Measurements from ENCODE around the gene DIRAS1.

Gene DIRAS1

GRCh38 chr19:2754659-2755447 lies 33.7 kb upstream of the DIRAS1 start:
- no peak for DNase-seq

DNA sequence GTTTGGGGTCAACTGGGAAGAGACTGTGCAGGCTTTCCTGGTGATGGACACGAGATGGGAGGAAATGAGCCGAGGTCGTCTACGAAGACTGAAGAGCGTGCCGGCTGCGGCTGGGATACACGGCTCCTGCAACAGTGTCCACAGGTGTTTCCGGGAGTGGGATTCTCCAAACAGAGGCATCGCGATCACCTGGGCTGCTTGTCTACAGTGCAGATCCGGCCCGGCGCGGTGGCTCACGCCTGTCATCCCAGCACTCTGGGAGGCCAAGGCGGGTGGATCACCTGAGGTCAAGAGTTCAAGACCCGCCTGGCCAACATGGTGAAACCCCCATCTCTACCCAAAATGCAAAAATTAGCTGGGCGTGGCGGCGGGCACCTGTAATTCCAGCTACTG lies 30.3 kb upstream of the DIRAS1 start:
- DNase-seq: no peak

- no peak for DNase-seq
Observed at GRCh38 chr19:2750808-2751437, 29.8 kb upstream of the DIRAS1 start.

GRCh38 chr19:2747349-2747748 lies 26.2 kb upstream of the DIRAS1 start:
- no peak for DNase-seq

GRCh38 chr19:2744113-2744512 lies 22.9 kb upstream of the DIRAS1 start:
- DNase-seq: no peak

DNA sequence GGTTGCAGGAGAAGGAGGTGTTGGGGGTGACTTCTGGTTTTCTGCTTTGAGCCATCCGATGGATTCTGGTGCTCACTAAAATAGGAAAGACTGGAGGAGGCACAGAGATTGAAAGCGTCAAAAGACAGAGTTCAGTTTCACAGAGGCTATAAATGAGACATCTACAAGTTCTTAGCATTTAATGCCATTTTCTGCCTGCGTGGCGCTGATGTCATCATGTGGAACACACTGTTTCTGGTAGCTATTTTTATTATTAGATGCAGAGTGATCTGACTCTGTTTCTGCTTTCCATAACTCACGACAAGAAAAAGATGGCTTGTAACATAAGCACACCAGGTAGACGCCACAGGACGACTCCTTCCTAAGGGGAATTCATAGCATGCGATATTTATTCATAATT lies 21.9 kb upstream of the DIRAS1 start:
- no peak for DNase-seq

DNA sequence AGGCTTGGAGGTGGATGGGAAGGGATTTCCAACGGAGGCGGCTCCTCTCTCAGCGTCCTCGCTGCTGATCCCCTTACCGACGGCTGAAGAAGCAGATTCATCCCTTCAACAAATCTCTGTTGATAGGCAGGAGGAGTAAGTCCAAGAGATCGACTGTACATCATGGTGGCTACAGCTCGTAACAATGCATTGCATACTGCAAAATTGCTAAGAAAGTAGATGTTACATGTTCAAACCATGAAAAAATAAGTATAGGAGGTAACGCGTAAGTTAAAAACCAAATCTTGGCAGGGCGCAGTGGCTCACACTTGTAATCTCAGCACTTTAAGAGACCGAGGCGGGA lies 19.1 kb upstream of the DIRAS1 start:
- no peak for DNase-seq

DNA sequence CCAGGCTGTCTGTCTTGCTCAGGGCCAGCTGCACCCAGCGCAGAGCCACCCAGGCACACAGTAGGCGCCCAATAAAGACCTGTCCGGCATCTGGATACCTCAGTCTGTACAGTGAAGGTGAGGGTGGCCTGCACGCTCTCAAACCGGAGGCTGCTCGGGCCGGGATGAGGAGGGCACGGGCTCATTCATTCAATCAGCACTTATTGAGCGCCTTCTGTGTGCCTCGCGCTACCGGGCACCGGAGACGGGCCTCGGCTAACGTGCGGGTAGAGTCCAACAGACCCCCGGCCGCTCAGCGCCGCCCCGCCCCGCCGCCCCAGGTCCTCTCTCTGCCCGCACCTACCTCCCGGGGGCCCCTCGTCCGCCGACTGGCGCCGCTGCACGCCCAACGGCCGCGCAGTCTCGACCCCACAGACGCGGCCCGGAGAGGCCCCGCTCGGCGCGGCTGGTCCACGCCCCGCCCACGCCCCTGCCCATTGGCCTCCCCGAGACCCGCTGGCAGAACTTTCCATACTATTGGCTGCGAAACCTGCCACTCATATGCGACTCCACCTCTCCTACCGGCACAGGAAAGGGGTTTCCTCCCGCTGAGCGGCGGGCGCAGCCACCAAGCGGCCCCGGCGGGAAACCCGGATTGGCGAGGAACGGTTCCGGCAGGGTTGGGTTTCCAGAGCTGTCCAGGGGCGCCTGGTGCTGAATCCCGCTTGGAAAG lies 18.6 kb upstream of the DIRAS1 start, which contains the start of gene SLC39A3:
Gene SLC39A3 (minus strand): TSS at position 416 of the 712 bp plus-strand sequence. CDS start 2,760 bp downstream, outside the sequence.
- DNase-seq: peak; percentile 84 to 92

DNA sequence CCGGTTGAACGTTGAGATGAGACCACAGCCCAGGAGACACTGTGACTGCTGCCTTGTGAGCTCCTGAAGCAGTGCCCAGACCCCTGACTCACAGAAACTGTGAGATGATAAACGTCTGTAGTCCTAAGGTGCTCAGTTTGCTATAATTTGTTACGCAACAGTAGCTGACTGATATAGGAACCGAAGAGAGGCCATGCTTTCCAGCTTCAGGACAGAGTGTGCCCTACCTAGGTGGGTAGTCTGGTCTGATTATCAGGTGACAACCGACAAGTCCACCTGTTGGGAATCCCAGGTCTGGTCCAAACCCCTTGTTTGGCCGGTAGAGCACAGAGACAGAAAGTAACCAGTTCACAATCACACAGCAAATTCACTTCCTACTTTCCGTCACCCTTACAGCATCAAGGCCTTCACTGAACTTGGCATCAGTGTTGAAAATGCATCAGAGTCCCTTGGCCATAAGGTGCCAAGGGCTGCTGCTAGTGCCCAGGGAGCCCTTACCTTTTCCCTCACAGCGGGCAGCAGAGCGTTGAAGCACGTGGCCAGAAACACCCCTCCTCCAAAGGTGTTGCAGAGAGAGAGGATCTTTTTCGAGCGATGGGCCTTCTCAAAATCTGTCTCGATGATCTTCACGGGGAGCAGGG lies 15.5 kb upstream of the DIRAS1 start:
- no peak for DNase-seq

DNA sequence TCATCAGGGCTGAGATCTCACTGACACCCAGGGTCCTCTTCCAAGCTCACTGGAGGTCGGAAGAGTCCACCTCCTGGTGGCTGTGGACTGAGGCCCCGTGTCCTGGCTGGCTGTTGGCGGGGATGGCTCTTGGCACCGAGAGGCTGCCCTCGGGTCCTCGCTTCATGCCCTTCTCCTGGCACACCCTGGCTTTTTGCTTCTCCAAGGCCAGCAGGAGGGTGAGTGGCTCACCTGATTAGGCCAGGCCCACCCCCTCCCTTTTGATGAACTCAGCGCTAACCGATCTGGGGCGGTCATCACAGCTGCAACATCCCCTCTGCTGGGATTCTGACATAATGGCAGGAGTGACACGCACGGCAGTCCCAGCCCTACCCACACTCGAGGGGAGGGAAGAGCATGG lies 14.2 kb upstream of the DIRAS1 start:
- no peak for DNase-seq

- DNase-seq: no peak
Observed at GRCh38 chr19:2734589-2735288, 13.6 kb upstream of the DIRAS1 start.

GRCh38 chr19:2733930-2734588 lies 12.9 kb upstream of the DIRAS1 start:
- no peak for DNase-seq

DNA sequence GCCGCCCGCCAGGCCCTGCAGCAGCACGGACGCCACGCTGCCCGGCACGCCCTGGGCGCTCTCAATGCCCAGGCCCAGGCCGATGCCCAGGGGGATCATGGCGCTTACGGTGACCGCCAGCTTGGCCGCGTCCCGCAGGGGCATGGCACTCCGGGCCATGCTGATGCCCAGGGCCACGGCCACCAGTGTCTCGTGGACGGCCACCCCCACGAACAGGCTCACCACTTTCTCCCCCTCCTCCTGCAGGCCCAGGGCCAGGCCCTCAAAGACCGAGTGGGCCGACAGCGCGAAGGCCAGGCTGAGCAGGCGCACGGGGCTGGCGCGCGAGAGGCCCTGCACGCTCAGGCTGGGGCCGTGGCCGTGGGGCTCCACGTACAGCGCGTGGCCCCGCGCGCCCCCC lies 11.7 kb upstream of the DIRAS1 start:
- DNase-seq: no peak

DNA sequence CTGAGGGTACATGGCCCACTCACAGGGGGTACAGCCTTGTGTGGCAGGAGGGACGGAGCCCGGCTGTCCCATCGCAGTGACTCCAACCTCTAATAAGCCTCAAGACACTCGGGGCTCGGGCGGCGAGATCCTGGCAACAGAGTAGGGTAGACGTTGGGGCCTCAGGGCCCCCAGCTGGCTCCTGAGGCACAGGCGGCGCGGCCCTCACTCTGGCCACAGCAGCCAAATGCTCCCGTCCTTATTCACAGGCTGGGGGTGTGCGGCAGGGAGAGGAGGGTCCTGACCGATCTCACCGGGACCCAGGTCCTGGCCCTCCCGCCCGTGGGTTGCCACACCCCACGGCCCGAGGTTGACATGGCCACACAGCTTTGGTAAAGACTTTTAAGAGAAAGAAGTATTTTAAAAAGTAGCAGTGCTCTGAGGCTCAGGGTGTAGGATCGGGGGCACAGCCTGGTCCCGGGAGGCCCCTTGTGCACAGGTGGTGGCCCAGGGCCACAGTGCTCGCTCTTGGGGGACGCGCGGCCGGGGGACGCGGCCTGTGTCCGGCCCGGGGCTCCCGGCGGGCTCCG lies 11.1 kb upstream of the DIRAS1 start:
- DNase-seq: no peak

- DNase-seq: no peak
Observed at GRCh38 chr19:2731181-2731995, 10.2 kb upstream of the DIRAS1 start.

GRCh38 chr19:2729943-2730818 lies 9.0 kb upstream of the DIRAS1 start:
- no peak for DNase-seq

DNA sequence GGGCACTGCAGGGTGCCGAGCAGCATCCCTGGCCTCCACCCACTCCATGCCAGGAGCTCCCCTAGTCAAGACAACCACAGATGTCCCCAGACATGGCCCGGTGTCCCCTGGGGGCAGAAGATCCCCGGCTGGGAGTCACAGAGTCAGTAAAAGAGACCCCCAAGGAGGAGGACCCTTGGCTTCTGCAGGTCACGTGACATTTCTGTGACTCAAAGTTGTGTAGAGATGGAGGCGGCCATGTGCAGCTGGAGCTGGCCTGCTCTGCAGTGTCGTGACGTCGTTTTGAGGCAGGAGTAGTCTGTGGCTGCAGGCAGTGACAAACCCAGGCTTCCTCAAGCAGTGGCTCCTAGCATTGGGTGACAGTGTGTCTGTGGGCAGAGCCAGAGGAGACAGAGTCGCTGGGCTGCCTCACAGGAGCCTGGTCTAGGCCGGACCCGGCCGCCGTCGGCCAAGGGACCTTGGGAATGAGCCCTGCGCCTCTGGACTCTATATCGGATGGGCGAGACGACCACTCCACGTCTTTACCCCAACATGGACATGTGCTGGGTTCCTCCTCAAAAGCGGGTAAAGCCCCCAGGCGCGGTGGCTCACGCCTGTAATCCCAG lies 7.7 kb upstream of the DIRAS1 start:
- DNase-seq: no peak

GRCh38 chr19:2727640-2727944 lies 6.4 kb upstream of the DIRAS1 start:
- no peak for DNase-seq

- DNase-seq: no peak
Observed at GRCh38 chr19:2726904-2727639, 5.9 kb upstream of the DIRAS1 start.
